ENCODE results near the gene SCRT2. TPM values are rescaled to one million over a fixed set of nuclear protein-coding genes. Genes with fewer than 3 reads are reported as not detected.
"Not testable (repeated sequence)": the region's sequence is repeated elsewhere in the genome, so short reads cannot be mapped to it uniquely, and the experiment has no call there.

The SCRT2 gene
- total RNA-seq, 1 experiment from 2014 or later: not detected

DNA sequence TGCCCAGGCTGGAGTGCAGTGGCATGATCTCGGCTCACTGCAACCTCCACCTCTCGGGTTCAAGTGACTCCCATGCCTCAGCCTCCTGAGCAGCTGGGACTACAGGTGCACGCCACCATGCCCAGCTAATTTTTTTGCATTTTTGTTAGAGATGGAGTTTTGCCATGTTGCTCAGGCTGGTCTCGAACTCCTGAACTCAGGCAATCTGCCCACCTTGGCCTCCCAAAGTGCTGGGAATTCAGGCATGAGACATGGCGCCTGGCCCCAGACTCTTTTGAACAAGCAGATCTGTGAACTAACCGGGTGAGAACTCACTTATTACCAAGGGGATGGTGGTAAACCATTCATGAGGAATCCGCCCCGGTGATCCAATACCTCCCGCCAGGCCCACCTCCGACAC, 18.2 kb upstream of the SCRT2 start:
- H3K4me3 ChIP-seq (ENCODE audit: low read depth in 2 of 2, low read length in 2 of 2); CTCF ChIA-PET; DNase-seq (ENCODE audit: low read depth, low spot score); BruUV-seq (replicated peaks); H3K4me1 ChIP-seq (ENCODE audit: control insufficient read depth, insufficient read depth, low read length); H3K36me3 ChIP-seq (ENCODE audit: control insufficient read depth, insufficient read depth, low read length); H3K9me3 ChIP-seq (ENCODE audit: control insufficient read depth, insufficient read depth, low read depth, low read length); ATAC-seq; POLR2A ChIA-PET; H3K27ac ChIP-seq (ENCODE audit: low read length); in situ Hi-C loops (cut with HindIII; ENCODE audit: low pct_unique_long_range_greater_than_20kb, low sequenced_read_pairs); intact Hi-C loops (cut with micrococcal nuclease; ENCODE audit: unreplicated experiment): not testable (repeated sequence)
- peaks cover 11% of the 10 kb centered on the region; the same call in 1 of the 2 replicates for H3K27me3 ChIP-seq (ENCODE audit: control insufficient read depth, insufficient read depth, low read length)

DNA sequence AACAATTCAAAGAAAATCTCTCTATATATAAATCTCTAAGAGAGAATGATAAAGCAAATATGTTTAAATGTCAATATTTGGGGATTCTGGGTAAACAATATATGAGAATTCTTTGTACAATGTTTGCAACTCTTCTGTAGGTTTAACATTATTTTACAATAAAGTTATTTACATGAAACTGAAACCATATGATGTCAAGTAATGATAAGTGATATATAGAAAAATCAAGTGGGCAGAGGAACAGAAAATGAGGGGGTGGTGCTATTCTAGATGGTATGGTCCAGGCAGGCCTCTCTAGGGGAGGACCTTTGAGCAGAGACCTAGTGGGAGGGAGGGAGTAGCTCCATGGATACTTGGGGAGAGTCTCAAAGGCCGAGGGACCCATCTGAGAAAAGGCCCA, 16.4 kb upstream of the SCRT2 start:
- intact Hi-C loops (cut with micrococcal nuclease; ENCODE audit: unreplicated experiment) (no loop called here), in situ Hi-C loops (cut with HindIII; ENCODE audit: low pct_unique_long_range_greater_than_20kb, low sequenced_read_pairs) (no loop called here)
- Histone ChIP-seq H3K4me3 (ENCODE audit: low read depth in 2 of 2, low read length in 2 of 2) (no peak overlapping the region), H3K27me3 (ENCODE audit: control insufficient read depth, insufficient read depth, low read length) (peaks cover 11% of the 10 kb centered on the region; the same call in 1 of the 2 replicates), H3K4me1 (ENCODE audit: control insufficient read depth, insufficient read depth, low read length) (no peaks in the 10 kb centered on the region), H3K9me3 (ENCODE audit: control insufficient read depth, insufficient read depth, low read depth, low read length) (no peaks in the 10 kb centered on the region), H3K36me3 (ENCODE audit: control insufficient read depth, insufficient read depth, low read length) (no peaks in the 10 kb centered on the region), H3K27ac (ENCODE audit: low read length) (no peak overlapping the region)
- DNase-seq (ENCODE audit: low read depth, low spot score): no peak
- no peak for ATAC-seq
- ChIA-PET POLR2A (no interaction called here), CTCF (no interaction called here)
- TF ChIP-seq, protein P1, sequence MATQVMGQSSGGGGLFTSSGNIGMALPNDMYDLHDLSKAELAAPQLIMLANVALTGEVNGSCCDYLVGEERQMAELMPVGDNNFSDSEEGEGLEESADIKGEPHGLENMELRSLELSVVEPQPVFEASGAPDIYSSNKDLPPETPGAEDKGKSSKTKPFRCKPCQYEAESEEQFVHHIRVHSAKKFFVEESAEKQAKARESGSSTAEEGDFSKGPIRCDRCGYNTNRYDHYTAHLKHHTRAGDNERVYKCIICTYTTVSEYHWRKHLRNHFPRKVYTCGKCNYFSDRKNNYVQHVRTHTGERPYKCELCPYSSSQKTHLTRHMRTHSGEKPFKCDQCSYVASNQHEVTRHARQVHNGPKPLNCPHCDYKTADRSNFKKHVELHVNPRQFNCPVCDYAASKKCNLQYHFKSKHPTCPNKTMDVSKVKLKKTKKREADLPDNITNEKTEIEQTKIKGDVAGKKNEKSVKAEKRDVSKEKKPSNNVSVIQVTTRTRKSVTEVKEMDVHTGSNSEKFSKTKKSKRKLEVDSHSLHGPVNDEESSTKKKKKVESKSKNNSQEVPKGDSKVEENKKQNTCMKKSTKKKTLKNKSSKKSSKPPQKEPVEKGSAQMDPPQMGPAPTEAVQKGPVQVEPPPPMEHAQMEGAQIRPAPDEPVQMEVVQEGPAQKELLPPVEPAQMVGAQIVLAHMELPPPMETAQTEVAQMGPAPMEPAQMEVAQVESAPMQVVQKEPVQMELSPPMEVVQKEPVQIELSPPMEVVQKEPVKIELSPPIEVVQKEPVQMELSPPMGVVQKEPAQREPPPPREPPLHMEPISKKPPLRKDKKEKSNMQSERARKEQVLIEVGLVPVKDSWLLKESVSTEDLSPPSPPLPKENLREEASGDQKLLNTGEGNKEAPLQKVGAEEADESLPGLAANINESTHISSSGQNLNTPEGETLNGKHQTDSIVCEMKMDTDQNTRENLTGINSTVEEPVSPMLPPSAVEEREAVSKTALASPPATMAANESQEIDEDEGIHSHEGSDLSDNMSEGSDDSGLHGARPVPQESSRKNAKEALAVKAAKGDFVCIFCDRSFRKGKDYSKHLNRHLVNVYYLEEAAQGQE (IDR thresholded peaks at IDR 0.05; ENCODE audit: insufficient read depth in 1 of 2, low read depth in 2 of 2, low read length in 1 of 2): no peak
- BruUV-seq (replicated peaks): no TSS peak

DNA sequence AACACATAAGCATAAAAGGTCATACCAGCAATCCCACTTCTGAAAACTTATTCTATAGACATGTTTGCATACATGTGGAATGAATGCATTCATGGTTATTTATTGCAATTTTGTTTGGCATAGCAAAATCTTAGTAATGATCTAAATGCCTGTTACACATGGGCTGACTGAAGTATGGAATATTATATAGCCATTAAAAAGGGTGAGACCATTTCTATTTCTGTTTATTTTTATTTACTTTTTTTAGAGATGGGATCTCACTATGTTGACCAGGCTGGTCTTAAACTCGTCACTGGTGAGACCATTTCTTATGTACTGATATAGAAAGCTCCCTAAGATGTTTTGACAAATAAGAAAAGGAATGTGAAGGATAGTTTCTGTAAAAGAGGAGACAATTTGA, 14.3 kb upstream of the SCRT2 start:
- TF ChIP-seq TCF7L2 (IDR thresholded peaks at IDR 0.05; ENCODE audit: low read depth, low read length): no peak
- TF ChIP-seq, protein P2, sequence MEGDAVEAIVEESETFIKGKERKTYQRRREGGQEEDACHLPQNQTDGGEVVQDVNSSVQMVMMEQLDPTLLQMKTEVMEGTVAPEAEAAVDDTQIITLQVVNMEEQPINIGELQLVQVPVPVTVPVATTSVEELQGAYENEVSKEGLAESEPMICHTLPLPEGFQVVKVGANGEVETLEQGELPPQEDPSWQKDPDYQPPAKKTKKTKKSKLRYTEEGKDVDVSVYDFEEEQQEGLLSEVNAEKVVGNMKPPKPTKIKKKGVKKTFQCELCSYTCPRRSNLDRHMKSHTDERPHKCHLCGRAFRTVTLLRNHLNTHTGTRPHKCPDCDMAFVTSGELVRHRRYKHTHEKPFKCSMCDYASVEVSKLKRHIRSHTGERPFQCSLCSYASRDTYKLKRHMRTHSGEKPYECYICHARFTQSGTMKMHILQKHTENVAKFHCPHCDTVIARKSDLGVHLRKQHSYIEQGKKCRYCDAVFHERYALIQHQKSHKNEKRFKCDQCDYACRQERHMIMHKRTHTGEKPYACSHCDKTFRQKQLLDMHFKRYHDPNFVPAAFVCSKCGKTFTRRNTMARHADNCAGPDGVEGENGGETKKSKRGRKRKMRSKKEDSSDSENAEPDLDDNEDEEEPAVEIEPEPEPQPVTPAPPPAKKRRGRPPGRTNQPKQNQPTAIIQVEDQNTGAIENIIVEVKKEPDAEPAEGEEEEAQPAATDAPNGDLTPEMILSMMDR (IDR thresholded peaks at IDR 0.05): no peak
- TF ChIP-seq POLR2AphosphoS5 (IDR thresholded peaks at IDR 0.05; ENCODE audit: low read depth, low read length): no peak
- no peak for TF ChIP-seq SIN3A (IDR thresholded peaks at IDR 0.05; ENCODE audit: borderline replicate concordance, insufficient read depth, low read depth, low read length)
- TF ChIP-seq, protein P1 (IDR thresholded peaks at IDR 0.05; ENCODE audit: insufficient read depth in 1 of 2, low read depth in 2 of 2, low read length in 1 of 2): no peak
- Histone ChIP-seq H3K27ac (ENCODE audit: low read length) (no peak overlapping the region), H3K4me3 (ENCODE audit: low read depth in 2 of 2, low read length in 2 of 2) (no peak overlapping the region), H3K36me3 (ENCODE audit: control insufficient read depth, insufficient read depth, low read length) (no peaks in the 10 kb centered on the region), H3K4me1 (ENCODE audit: control insufficient read depth, insufficient read depth, low read length) (no peaks in the 10 kb centered on the region), H3K9me3 (ENCODE audit: control insufficient read depth, insufficient read depth, low read depth, low read length) (no peaks in the 10 kb centered on the region), H3K27me3 (ENCODE audit: control insufficient read depth, insufficient read depth, low read length) (peaks cover 11% of the 10 kb centered on the region; the same call in 1 of the 2 replicates)
- in situ Hi-C loops (cut with HindIII; ENCODE audit: low pct_unique_long_range_greater_than_20kb, low sequenced_read_pairs): no loop called here
- ATAC-seq (no peak), DNase-seq (ENCODE audit: low read depth, low spot score) (no peak)
- ChIA-PET CTCF (interaction anchor here (0.7 kb wide), 1 partner anchor 348 kb away, joined by 3 read pairs; no protein-coding TSS in a partner anchor), POLR2A (interaction anchor here (0.6 kb wide), 1 partner anchor 749 kb away, joined by 3 read pairs; no protein-coding TSS in a partner anchor)
- intact Hi-C loops (cut with micrococcal nuclease; ENCODE audit: unreplicated experiment): no loop called here
- BruUV-seq (replicated peaks): no TSS peak

All from Panc1 (cell line).